Epidermal melanocyte (primary cell): ENCODE data around the gene DDX10.

Experiments used
- DNase-seq: peaks from one replicate; pipeline ENCODE4 v3.0.0; 2011; ENCODE audit warnings: low spot score; ENCODE audit not compliant: insufficient read length

DDX10 gene

GRCh38 chr11:108654994-108655631 is 9.8 kb upstream of the DDX10 start:
- peak; percentile 52 for DNase-seq

- no peak for DNase-seq
Measured at GRCh38 chr11:108662700-108663099, 2.2 kb upstream of the DDX10 start.

GRCh38 chr11:108663154-108663877 is 1.6 kb upstream of the DDX10 start:
- no peak for DNase-seq

GRCh38 chr11:108666373-108666772 is 1.5 kb downstream of the DDX10 start:
- DNase-seq: no peak

- DNase-seq: no peak
Measured at GRCh38 chr11:108669286-108669685, 4.4 kb downstream of the DDX10 start.

GRCh38 chr11:108669711-108670110 is 4.8 kb downstream of the DDX10 start:
- DNase-seq: no peak

GRCh38 chr11:108670451-108670850 is 5.6 kb downstream of the DDX10 start:
- no peak for DNase-seq

- no peak for DNase-seq
Measured at GRCh38 chr11:108672113-108672512, 7.2 kb downstream of the DDX10 start.

- DNase-seq: no peak
Measured at GRCh38 chr11:108672786-108673185, 7.9 kb downstream of the DDX10 start.

- no peak for DNase-seq
Measured at GRCh38 chr11:108679045-108679444, 14.2 kb downstream of the DDX10 start.

- DNase-seq: no peak
Measured at GRCh38 chr11:108680271-108680670, 15.4 kb downstream of the DDX10 start.

GRCh38 chr11:108685419-108686130 is 20.7 kb downstream of the DDX10 start:
- no peak for DNase-seq

- DNase-seq: no peak
Measured at GRCh38 chr11:108693852-108694251, 29.0 kb downstream of the DDX10 start.

- DNase-seq: no peak
Measured at GRCh38 chr11:108694846-108695245, 30.0 kb downstream of the DDX10 start.

- DNase-seq: peak; percentile 69
Measured at GRCh38 chr11:108697872-108698473, 33.1 kb downstream of the DDX10 start.

GRCh38 chr11:108698844-108699642 is 34.2 kb downstream of the DDX10 start:
- DNase-seq: no peak

GRCh38 chr11:108703916-108704315 is 39.0 kb downstream of the DDX10 start:
- DNase-seq: no peak

GRCh38 chr11:108705061-108705460 is 40.2 kb downstream of the DDX10 start:
- no peak for DNase-seq

- DNase-seq: no peak
Measured at GRCh38 chr11:108708173-108708572, 43.3 kb downstream of the DDX10 start.

GRCh38 chr11:108709741-108710140 is 44.9 kb downstream of the DDX10 start:
- DNase-seq: no peak

GRCh38 chr11:108713076-108713790 is 48.4 kb downstream of the DDX10 start:
- no peak for DNase-seq
